SJSA1 (cell line): ENCODE measurements around the gene EPHB1. TPM values are rescaled to one million over a fixed set of nuclear protein-coding genes. Genes with fewer than 3 reads are reported as not detected.

Source experiments
- DNase-seq, 2 experiments: peaks; one replicate each; pipeline ENCODE4 v3.0.0-alpha.2; 2015 to 2020; ENCODE audit warnings: low spot score in 2 of 2, low read depth in 1 of 2
- H3K27ac ChIP-seq: fragments of 250-450 bp; sonication (Bioruptor Pico); 2 replicates; pipeline ENCODE4 v1.5.1; 2020; ENCODE audit warnings: mild to moderate bottlenecking, moderate library complexity
- H3K27me3 ChIP-seq: fragments of 250-450 bp; sonication (Bioruptor Pico); replicated peaks from 2 replicates; pipeline ENCODE4 v1.5.1; 2020; ENCODE audit warnings: mild to moderate bottlenecking, moderate library complexity
- H3K36me3 ChIP-seq: fragments of 250-450 bp; sonication (Bioruptor Pico); 2 replicates; pipeline ENCODE4 v1.5.1; 2020; ENCODE audit warnings: mild to moderate bottlenecking
- H3K4me1 ChIP-seq: fragments of 250-450 bp; sonication (Bioruptor Pico); replicated peaks from 2 replicates; pipeline ENCODE4 v1.6.1; 2021; ENCODE audit warnings: mild to moderate bottlenecking
- H3K4me3 ChIP-seq: fragments of 250-450 bp; sonication (Bioruptor Pico); 2 replicates; pipeline ENCODE4 v1.5.1; 2020; ENCODE audit warnings: mild to moderate bottlenecking
- H3K9me3 ChIP-seq: fragments of 250-450 bp; sonication (Bioruptor Pico); replicated peaks from 2 replicates; pipeline ENCODE4 v1.5.1; 2020; ENCODE audit warnings: mild to moderate bottlenecking
- total RNA-seq: library from RNA; depleted of rRNA; stranded (reverse); fragments of >200 nt; shearing (Covaris generic); gene quantifications from 2 replicates; pipeline ENCODE4 v1.2.3, GENCODE V29; 2014

The EPHB1 gene
- total RNA-seq, 1 experiment from 2014 or later = not detected

GRCh38 chr3:135154186-135154585, 359.1 kb downstream of the EPHB1 start:
- Histone ChIP-seq H3K36me3 (no peaks in the 10 kb centered on the region), H3K9me3 (no peaks in the 10 kb centered on the region), H3K4me3 (no peak overlapping the region)

GRCh38 chr3:135155228-135155627, 360.2 kb downstream of the EPHB1 start:
- H3K27ac ChIP-seq = no peak overlapping the region
- H3K4me3 ChIP-seq = no peak overlapping the region
- no peaks in the 10 kb centered on the region for H3K36me3 ChIP-seq
- H3K9me3 ChIP-seq = no peaks in the 10 kb centered on the region
- H3K27me3 ChIP-seq = no peaks in the 10 kb centered on the region
- DNase-seq = no peak
- H3K4me1 ChIP-seq = no peaks in the 10 kb centered on the region

More at GRCh38 chr3:135154186-135154585, 359.1 kb downstream of the EPHB1 start:
- H3K27me3 ChIP-seq = no peaks in the 10 kb centered on the region
- H3K4me1 ChIP-seq = no peaks in the 10 kb centered on the region
- no peak for DNase-seq
- H3K27ac ChIP-seq = no peak overlapping the region

GRCh38 chr3:135155791-135156190, 360.7 kb downstream of the EPHB1 start:
- no peak overlapping the region for H3K27ac ChIP-seq
- no peaks in the 10 kb centered on the region for H3K4me1 ChIP-seq
- no peaks in the 10 kb centered on the region for H3K9me3 ChIP-seq
- no peak for DNase-seq
- no peaks in the 10 kb centered on the region for H3K36me3 ChIP-seq
- no peaks in the 10 kb centered on the region for H3K27me3 ChIP-seq
- H3K4me3 ChIP-seq = no peak overlapping the region

DNA sequence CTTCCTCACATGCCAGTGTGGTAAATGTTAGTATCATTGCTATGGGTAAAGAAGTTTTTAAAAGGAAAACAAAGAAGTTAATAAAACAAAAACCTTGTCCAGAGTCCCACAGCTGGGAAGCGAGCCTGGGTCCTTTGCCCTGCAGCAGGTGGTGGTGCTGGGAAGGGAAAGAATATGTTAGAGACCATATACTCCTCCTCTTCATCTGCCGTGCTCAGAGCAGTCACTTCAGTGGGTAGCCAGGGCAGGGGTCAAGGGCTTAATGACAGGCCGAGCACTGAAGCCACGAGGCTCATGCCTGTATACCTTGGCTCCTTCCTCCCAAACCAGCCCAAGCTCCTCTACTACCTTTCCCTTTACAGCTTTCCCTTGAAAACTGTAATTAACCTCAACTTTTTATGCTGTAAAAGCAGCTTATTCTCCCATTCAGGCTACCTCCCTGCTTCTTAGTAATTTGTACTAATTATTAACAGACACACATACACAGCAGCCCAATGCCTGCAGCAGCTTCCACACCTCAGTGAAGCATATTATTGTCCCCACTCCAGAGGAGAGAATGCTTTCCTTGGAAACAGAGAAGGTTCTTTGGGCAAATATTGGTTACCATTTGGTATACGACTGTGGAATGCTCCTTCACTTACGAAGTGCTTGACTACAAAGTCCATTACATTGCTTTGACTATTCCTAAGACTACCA, 362.1 kb downstream of the EPHB1 start:
- H3K4me3 ChIP-seq = no peak overlapping the region
- no peak for DNase-seq
- H3K27me3 ChIP-seq = no peaks in the 10 kb centered on the region
- no peak overlapping the region for H3K27ac ChIP-seq
- H3K36me3 ChIP-seq = no peaks in the 10 kb centered on the region
- no peaks in the 10 kb centered on the region for H3K9me3 ChIP-seq
- no peaks in the 10 kb centered on the region for H3K4me1 ChIP-seq

DNA sequence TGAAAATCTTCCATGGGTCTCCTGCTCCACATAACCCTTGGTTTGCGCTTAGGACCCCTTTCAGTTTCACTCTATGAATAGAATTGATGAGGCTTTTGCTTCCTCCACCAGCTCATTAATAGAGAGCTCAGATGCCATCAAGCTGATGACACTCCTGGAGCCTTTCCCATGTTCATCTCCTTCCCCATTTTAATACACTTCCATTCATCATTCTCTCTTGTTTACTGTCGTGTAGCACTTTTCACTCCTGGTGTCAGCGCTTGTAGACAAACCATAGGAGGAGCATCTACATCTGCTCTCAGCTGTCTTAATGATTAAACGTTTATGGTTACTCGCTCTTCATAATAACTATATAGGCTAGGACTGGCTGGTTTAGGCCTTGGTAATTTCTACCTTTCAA, 363.5 kb downstream of the EPHB1 start:
- H3K4me1 ChIP-seq = no peaks in the 10 kb centered on the region
- H3K9me3 ChIP-seq = no peaks in the 10 kb centered on the region
- no peak overlapping the region for H3K27ac ChIP-seq
- no peak for DNase-seq
- no peak overlapping the region for H3K4me3 ChIP-seq
- H3K36me3 ChIP-seq = no peaks in the 10 kb centered on the region
- H3K27me3 ChIP-seq = no peaks in the 10 kb centered on the region

- H3K27ac ChIP-seq = no peak overlapping the region
- DNase-seq = no peak
- no peaks in the 10 kb centered on the region for H3K9me3 ChIP-seq
- peaks cover under 1% of the 10 kb centered on the region; the same call in 1 of the 2 replicates for H3K27me3 ChIP-seq
- no peaks in the 10 kb centered on the region for H3K36me3 ChIP-seq
- no peaks in the 10 kb centered on the region for H3K4me1 ChIP-seq
- no peak overlapping the region for H3K4me3 ChIP-seq
These were observed 364.7 kb downstream of the EPHB1 start for GRCh38 chr3:135159681-135160247.

DNA sequence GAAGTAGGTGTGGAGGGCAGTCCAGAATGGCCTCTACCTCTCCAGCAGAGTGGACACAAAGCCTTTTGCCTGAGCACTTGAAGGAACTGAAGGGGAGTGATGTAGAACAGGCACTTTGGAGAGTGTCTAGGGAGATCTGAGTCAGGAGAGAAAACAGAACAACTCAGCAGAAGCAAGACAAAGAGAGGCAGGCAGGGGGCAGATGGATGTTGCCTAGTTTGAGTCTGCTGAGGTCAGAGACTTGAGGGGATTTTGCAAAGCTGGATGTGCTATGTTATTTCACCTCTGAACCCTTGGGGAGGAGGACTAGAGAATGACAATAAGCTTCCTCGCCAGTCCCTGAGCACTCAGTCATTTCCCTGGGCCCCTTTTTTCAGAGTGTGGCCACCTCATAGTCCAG, 366.4 kb downstream of the EPHB1 start:
- Histone ChIP-seq H3K4me1 (no peaks in the 10 kb centered on the region), H3K4me3 (no peak overlapping the region), H3K27ac (no peak overlapping the region), H3K36me3 (no peaks in the 10 kb centered on the region), H3K9me3 (no peaks in the 10 kb centered on the region), H3K27me3 (peaks cover 2% of the 10 kb centered on the region; the same call in 1 of the 2 replicates)
- DNase-seq = no peak

DNA sequence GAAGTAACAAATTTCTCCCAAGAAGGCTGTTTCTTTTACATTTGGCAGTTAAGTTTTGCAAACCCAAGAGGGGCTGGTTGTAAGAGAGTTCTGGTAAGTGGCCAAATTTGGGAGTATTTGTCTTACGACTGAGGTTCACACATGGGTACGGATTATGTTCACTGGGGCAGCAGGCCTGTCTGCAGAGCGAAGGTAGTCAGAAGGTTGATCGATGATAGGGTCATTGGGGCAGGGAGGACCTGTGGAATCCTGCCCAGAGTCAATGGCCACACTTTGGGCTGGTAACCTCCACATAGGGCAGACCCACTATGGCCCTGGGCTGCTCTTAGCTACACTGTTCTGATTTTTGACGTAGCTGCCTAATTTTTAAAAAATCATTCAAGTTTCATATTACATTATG, 368.6 kb downstream of the EPHB1 start:
- peaks cover 2% of the 10 kb centered on the region; the same call in 1 of the 2 replicates for H3K27me3 ChIP-seq
- no peaks in the 10 kb centered on the region for H3K4me1 ChIP-seq
- no peak overlapping the region for H3K27ac ChIP-seq
- H3K4me3 ChIP-seq = no peak overlapping the region
- H3K36me3 ChIP-seq = no peaks in the 10 kb centered on the region
- no peaks in the 10 kb centered on the region for H3K9me3 ChIP-seq
- no peak for DNase-seq

GRCh38 chr3:135165260-135165659, 370.2 kb downstream of the EPHB1 start:
- H3K9me3 ChIP-seq = no peaks in the 10 kb centered on the region
- no peak for DNase-seq
- H3K4me1 ChIP-seq = no peaks in the 10 kb centered on the region
- H3K36me3 ChIP-seq = no peaks in the 10 kb centered on the region
- no peak overlapping the region for H3K27ac ChIP-seq
- no peak overlapping the region for H3K4me3 ChIP-seq
- H3K27me3 ChIP-seq = peaks cover 2% of the 10 kb centered on the region; the same call in 1 of the 2 replicates

DNA sequence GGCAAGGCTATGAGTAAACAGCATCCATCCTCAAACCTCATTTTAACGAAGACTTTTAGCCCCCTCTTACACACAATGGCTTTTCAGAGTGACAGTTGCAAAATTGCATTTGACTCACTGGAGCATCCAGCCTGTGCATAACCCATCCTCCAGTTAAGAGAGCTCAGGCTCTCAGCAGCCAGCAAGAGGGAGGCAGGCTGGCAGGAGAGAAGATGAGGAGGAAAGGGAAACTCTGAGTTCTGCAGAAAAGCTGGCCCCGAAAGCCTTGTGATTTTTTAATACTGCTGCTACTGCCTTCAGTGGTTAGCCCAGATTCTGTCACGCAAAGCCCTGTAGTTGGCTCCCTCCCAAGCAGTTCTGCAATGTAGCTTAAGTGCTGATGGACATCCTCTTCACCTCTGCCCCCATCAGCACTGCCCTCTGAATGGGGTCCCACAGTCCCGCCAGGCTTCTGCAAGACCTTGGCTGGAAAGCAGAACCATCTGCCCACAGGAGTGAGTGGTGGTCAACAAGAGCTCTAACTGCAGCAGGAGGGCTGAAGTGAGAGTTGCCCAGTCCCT, 371.3 kb downstream of the EPHB1 start:
- no peaks in the 10 kb centered on the region for H3K4me1 ChIP-seq
- no peak for DNase-seq
- no peaks in the 10 kb centered on the region for H3K9me3 ChIP-seq
- no peaks in the 10 kb centered on the region for H3K36me3 ChIP-seq
- H3K27ac ChIP-seq = no peak overlapping the region
- H3K4me3 ChIP-seq = no peak overlapping the region
- peaks cover 2% of the 10 kb centered on the region; the same call in 1 of the 2 replicates for H3K27me3 ChIP-seq

DNA sequence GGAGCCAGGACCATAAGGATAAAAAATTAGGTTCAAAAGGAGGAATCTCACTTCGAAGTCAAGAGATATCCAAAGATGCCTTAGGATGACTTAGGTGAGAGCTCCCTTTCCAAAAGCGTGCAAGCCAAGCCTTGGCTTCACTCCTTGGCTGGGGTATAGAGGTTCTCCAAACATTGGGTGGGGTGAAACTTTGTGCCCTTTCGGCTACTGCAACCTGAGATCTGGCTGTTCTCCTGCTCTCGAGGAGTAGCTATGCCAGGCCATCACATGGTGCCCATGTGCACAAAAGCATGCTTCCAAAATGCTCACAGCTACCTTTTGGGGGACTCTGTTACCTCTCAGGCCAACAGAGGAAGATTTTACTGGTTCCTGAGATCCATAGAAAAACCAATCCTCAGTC, 373.8 kb downstream of the EPHB1 start:
- peaks cover 2% of the 10 kb centered on the region; the same call in 1 of the 2 replicates for H3K27me3 ChIP-seq
- H3K4me1 ChIP-seq = no peaks in the 10 kb centered on the region
- H3K4me3 ChIP-seq = no peak overlapping the region
- H3K36me3 ChIP-seq = no peaks in the 10 kb centered on the region
- no peaks in the 10 kb centered on the region for H3K9me3 ChIP-seq
- H3K27ac ChIP-seq = no peak overlapping the region
- DNase-seq = no peak

GRCh38 chr3:135169651-135170050, 374.6 kb downstream of the EPHB1 start:
- no peaks in the 10 kb centered on the region for H3K9me3 ChIP-seq
- no peak overlapping the region for H3K27ac ChIP-seq
- no peaks in the 10 kb centered on the region for H3K36me3 ChIP-seq

GRCh38 chr3:135170732-135171131, 375.7 kb downstream of the EPHB1 start:
- DNase-seq = no peak
- no peaks in the 10 kb centered on the region for H3K9me3 ChIP-seq

More at GRCh38 chr3:135169651-135170050, 374.6 kb downstream of the EPHB1 start:
- no peak for DNase-seq
- no peaks in the 10 kb centered on the region for H3K4me1 ChIP-seq
- no peak overlapping the region for H3K4me3 ChIP-seq
- H3K27me3 ChIP-seq = peaks cover 2% of the 10 kb centered on the region; the same call in 1 of the 2 replicates

DNA sequence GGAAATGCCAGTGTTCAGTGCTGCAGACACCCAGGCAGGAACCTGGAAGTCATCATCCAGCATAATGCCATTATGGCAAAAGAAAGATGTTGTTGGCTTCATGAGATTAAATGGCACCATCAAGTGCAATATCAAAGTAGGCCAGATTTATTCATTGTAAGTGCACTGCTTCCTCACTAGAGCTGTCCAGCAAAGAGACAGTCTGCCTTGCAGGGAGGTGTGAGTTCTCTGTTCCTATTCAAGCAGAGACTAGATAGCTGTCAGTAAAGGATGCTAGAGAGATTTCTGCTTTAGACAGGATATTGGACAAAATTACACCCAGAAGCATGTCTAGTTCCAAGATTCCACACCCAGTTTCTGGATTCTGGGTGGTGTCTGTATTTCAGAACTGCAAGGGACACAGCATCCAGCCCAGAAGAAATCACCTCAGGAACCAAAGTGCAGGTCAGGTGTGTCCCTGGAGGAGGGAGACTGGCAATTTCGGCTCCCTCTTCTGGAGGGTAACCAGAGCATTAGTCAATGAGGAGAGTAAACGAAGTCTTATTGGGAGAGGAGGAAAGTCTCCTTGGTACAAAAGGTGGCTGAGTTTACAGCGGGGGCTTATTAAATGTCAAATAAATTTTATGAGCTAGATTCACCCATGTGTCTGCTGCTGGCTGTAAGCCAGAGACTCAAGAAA, 377.3 kb downstream of the EPHB1 start:
- Histone ChIP-seq H3K27me3 (no peaks in the 10 kb centered on the region; the same call in 1 of the 2 replicates), H3K36me3 (no peaks in the 10 kb centered on the region), H3K4me3 (no peak overlapping the region), H3K27ac (no peak overlapping the region), H3K9me3 (no peaks in the 10 kb centered on the region), H3K4me1 (no peaks in the 10 kb centered on the region)
- no peak for DNase-seq

More at GRCh38 chr3:135170732-135171131, 375.7 kb downstream of the EPHB1 start:
- no peaks in the 10 kb centered on the region for H3K4me1 ChIP-seq
- H3K27me3 ChIP-seq = no peaks in the 10 kb centered on the region; the same call in 1 of the 2 replicates
- H3K4me3 ChIP-seq = no peak overlapping the region
- H3K36me3 ChIP-seq = no peaks in the 10 kb centered on the region
- H3K27ac ChIP-seq = no peak overlapping the region
